GM12878 (cell line): Measurements from ENCODE around the gene UQCC5. TPM values are rescaled to one million over a fixed set of nuclear protein-coding genes. Genes with fewer than 3 reads are reported as not detected.

ENCODE experiments used
- ATAC-seq: fragments of 200-7000 bp; cut with Tn5 transposase; 3 replicates; pipeline ENCODE4 v1.9.1; 2020; ENCODE audit warnings: mild to moderate bottlenecking, moderate library complexity
- BruUV-seq: library from RNA; stranded (reverse); fragments of 400-500 nt; replicated peaks from 2 replicates; lab custom pipeline; 2021; lab: Mats Ljungman, UMichigan
- CTCF ChIA-PET: fragments of 300-600 bp; sonication (Branson Sonifier 250); formaldehyde crosslinking; extraction: SDS; loops from one replicate; lab custom pipeline; 2021; ENCODE audit warnings: inconsistent platforms; lab: Yijun Ruan, JAX
- POLR2A ChIA-PET: fragments of 350-600 bp; formaldehyde crosslinking; extraction: SDS; loops from one replicate; lab custom pipeline; 2021; ENCODE audit warnings: inconsistent platforms; lab: Charles Lee
- RAD21 ChIA-PET: fragments of 300-600 bp; sonication (Branson Sonifier 250); formaldehyde crosslinking; loops from one replicate; lab custom pipeline; 2023; ENCODE audit warnings: antibody characterized with exemption; ENCODE audit not compliant: unreplicated experiment; lab: Charles Lee
- SMC1A ChIA-PET: fragments of 300-600 bp; sonication (Branson Sonifier 250); formaldehyde crosslinking; loops from one replicate; lab custom pipeline; 2023; ENCODE audit not compliant: unreplicated experiment, uncharacterized antibody; lab: Charles Lee
- DNase-seq: peaks from one replicate; pipeline ENCODE4 v3.0.0-alpha.2; 2011; ENCODE audit warnings: low read depth, low spot score
- FAIRE-seq: peaks from 3 replicates; lab custom pipeline; 2011; peaks lifted over from hg19 to GRCh38; lab: Jason Lieb, UNC
- H2AFZ ChIP-seq: 2 replicates; pipeline ENCODE4 v1.6.0; 2011; ENCODE audit warnings: low read depth, low read length, control low read depth; ENCODE audit not compliant: control insufficient read depth
- H3K27ac ChIP-seq: 2 replicates; pipeline ENCODE4 v1.5.1; 2011; ENCODE audit warnings: control low read depth; ENCODE audit not compliant: control insufficient read depth, insufficient read depth
- H3K27me3 ChIP-seq, 2 experiments: replicated peaks in 1 of 2; 2 replicates each; pipeline versions ENCODE4 v1.6.0 to v1.6.1; 2011; ENCODE audit warnings: low read length in 1 of 2; ENCODE audit not compliant: control insufficient read depth in 2 of 2, insufficient read depth in 2 of 2
- H3K36me3 ChIP-seq, 2 experiments: 2 replicates each; pipeline ENCODE4 v1.5.1; 2011; ENCODE audit warnings: low read length in 1 of 2; ENCODE audit not compliant: control insufficient read depth in 2 of 2, insufficient read depth in 2 of 2
- H3K4me1 ChIP-seq: 2 replicates; pipeline ENCODE4 v1.6.1; 2011; ENCODE audit warnings: mild to moderate bottlenecking, low read length, moderate library complexity, mixed read lengths; ENCODE audit not compliant: control insufficient read depth, insufficient read depth
- H3K4me2 ChIP-seq: 2 replicates; pipeline ENCODE4 v1.6.0; 2011; ENCODE audit warnings: control low read depth; ENCODE audit not compliant: control insufficient read depth, insufficient read depth
- H3K4me3 ChIP-seq: fragments of 200-600 bp; sonication (generic); 2 replicates; pipeline ENCODE4 v1.5.1; 2016
- H3K79me2 ChIP-seq: 2 replicates; pipeline ENCODE4 v1.6.0; 2011; ENCODE audit warnings: low read length; ENCODE audit not compliant: control insufficient read depth, insufficient read depth
- H3K9ac ChIP-seq: 2 replicates; pipeline ENCODE4 v1.8.0; 2011; ENCODE audit warnings: low read length, control low read depth, mixed read lengths; ENCODE audit not compliant: control insufficient read depth, insufficient read depth
- H3K9me3 ChIP-seq: replicated peaks from 3 replicates; pipeline ENCODE4 v1.5.1; 2011; ENCODE audit warnings: mild to moderate bottlenecking, low read length; ENCODE audit not compliant: control insufficient read depth, insufficient read depth
- H4K20me1 ChIP-seq: 2 replicates; pipeline ENCODE4 v1.6.0; 2011; ENCODE audit not compliant: control insufficient read depth, insufficient read depth
- CBX3 ChIP-seq: fragments of 200-600 bp; sonication (generic); IDR thresholded peaks from 2 replicates; pipeline ENCODE4 v1.6.1; 2016; ENCODE audit warnings: low read depth, borderline replicate concordance
- CBX5 ChIP-seq: sonication (generic); IDR thresholded peaks from 2 replicates; pipeline ENCODE4 v1.6.1; 2016; ENCODE audit warnings: low read depth, moderate library complexity, mild to moderate bottlenecking, inconsistent platforms
- CEBPB ChIP-seq, 2 experiments: fragments of 150-350 bp in 1 of 2; IDR thresholded peaks; 2 replicates each; pipeline ENCODE4 v1.6.1; 2012 to 2014; ENCODE audit warnings: low read depth in 2 of 2, low read length in 2 of 2, borderline replicate concordance in 1 of 2, inconsistent platforms in 1 of 2
- CREM ChIP-seq: IDR thresholded peaks from 2 replicates; pipeline ENCODE4 v1.6.1; 2014; ENCODE audit warnings: antibody characterized with exemption, low read depth
- EP300 ChIP-seq, 2 experiments: fragments of 150-350 bp in 1 of 2; IDR thresholded peaks; 2 replicates each; pipeline ENCODE4 v1.6.1; 2011 to 2012; ENCODE audit warnings: low read depth in 2 of 2, low read length in 2 of 2, borderline replicate concordance in 1 of 2, improper control_type of control experiment in 1 of 2, inconsistent platforms in 1 of 2; ENCODE audit not compliant: control insufficient read depth in 1 of 2
- ESRRA ChIP-seq: IDR thresholded peaks from 2 replicates; pipeline ENCODE4 v1.6.1; 2012; ENCODE audit warnings: mild to moderate bottlenecking, low read length, improper control_type of control experiment
- IKZF1 ChIP-seq: fragments of 450-650 bp; conservative IDR thresholded peaks from 2 replicates; pipeline ENCODE4 v1.6.1; 2017; ENCODE audit warnings: antibody characterized with exemption, mild to moderate bottlenecking
- LARP7 ChIP-seq: fragments of 450-650 bp; IDR thresholded peaks from 2 replicates; pipeline ENCODE4 v1.6.1; 2017; ENCODE audit warnings: mild to moderate bottlenecking
- NFXL1 ChIP-seq: fragments of 450-650 bp; IDR thresholded peaks from 2 replicates; pipeline ENCODE4 v1.6.1; 2017; ENCODE audit warnings: antibody characterized with exemption, mild to moderate bottlenecking, borderline replicate concordance
- RAD51 ChIP-seq: fragments of 450-650 bp; IDR thresholded peaks from 2 replicates; pipeline ENCODE4 v1.6.1; 2016; ENCODE audit warnings: moderate library complexity, mild to moderate bottlenecking, inconsistent platforms
- RBBP5 ChIP-seq: fragments of 200-600 bp; sonication (generic); conservative IDR thresholded peaks from 2 replicates; pipeline ENCODE4 v1.6.1; 2016
- ZBTB4 ChIP-seq: fragments of 450-650 bp; formaldehyde crosslinking; IDR thresholded peaks from 2 replicates; pipeline ENCODE4 v1.4.0; 2022; ENCODE audit warnings: mild to moderate bottlenecking, moderate library complexity
- whole genome bisulfite sequencing: methylation state at CpG from one replicate; pipeline ENCODE4 v1.1.6; 2016; ENCODE audit warnings: low lambda C conversion rate; ENCODE audit not compliant: insufficient replicate concordance, insufficient coverage; ENCODE audit errors: missing lambda C conversion rate; 5-methylcytosine and 5-hydroxymethylcytosine counted together
- in situ Hi-C: fragments of 300-500 bp; cut with MboI; formaldehyde crosslinking; loops from 9 replicates; pipeline ENCODE4 v1.14.3; 2018; ENCODE audit warnings: mixed read lengths
- intact Hi-C: fragments of 100-400 bp; cut with micrococcal nuclease; formaldehyde crosslinking; loops from one replicate; pipeline ENCODE4 v1.14.2; 2022; ENCODE audit not compliant: unreplicated experiment
- polyA plus RNA-seq, 11 experiments: library from polyadenylated mRNA; depleted of rRNA in 4 of 11; unstranded in 6 of 11; stranded (reverse) in 5 of 11; fragments of >200 nt; fragmentation: Nextera tagmentation in 4 of 11; fragmentation: Illumina TruSeq in 1 of 11; extraction: Ambion mirVana in 4 of 11; extraction: Trizol in 1 of 11; gene quantifications; 1 replicate in 1 of 11; 2 replicates in 10 of 11; pipeline versions ENCODE4 v1.2.1 to v1.2.3, GENCODE V29; 2011 to 2016; ENCODE audit warnings: inconsistent platforms in 2 of 11, missing spikeins in 2 of 11, low read depth in 1 of 11
- total RNA-seq, 4 experiments: library from RNA; depleted of rRNA in 3 of 4; stranded (reverse); fragments of >200 nt in 3 of 4; fragmentation: Illumina TruSeq in 1 of 4; extraction: Trizol in 1 of 4; gene quantifications; 2 replicates each; pipeline versions ENCODE4 v1.2.1 to v1.2.3, GENCODE V29; 2013 to 2021
- TF ChIP-seq, protein P1 (sequence below): IDR thresholded peaks from 2 replicates; pipeline ENCODE4 v1.6.1; 2012; ENCODE audit warnings: low read depth, low read length, improper control_type of control experiment

The UQCC5 gene
- total and polyA plus RNA-seq, 10 of the 15 experiments (the other 5 are each of a cell fraction or from before 2014, with no cell fraction given), result 15.1 to 84.8 (median 28.0) TPM

DNA sequence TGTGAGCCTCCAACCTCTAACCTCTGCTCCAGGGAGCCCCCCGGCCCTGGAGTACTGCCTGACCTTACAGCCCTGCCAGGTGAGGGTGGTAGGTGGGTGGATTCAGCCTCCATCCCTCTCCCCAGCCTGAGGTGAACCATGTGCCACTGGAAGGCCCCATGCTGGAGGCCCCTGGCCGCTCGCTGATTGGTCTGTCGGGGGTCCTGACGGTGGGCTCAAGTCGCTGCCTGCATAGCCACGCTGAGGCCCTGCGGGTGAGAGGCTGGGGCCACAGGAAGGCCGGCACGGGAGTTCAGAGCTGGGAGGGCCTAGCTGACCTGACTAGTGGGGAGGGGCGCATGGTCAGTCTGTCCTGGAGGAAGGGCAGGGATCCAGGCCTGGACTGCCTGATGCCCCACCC is 21.8 kb upstream of the UQCC5 start:
- no peaks in the 10 kb centered on the region for H3K9me3 ChIP-seq
- FAIRE-seq (no peak), DNase-seq (no peak), ATAC-seq (no peak)
- WGBS, result 27% methylated on average over 11 of the region's 11 CpGs
- POLR2A ChIA-PET, result no interaction called here
- H2AFZ ChIP-seq, result no peak overlapping the region
- TF ChIP-seq CBX3, result no peak
- no peak for TF ChIP-seq CREM
- no peak for TF ChIP-seq CBX5
- H3K9ac ChIP-seq, result no peak overlapping the region
- H3K4me3 ChIP-seq, result no peak overlapping the region
- no TSS peak for BruUV-seq
- in situ Hi-C loops, result no loop called here
- intact Hi-C loops, result no loop called here
- H3K4me1 ChIP-seq, result no peaks in the 10 kb centered on the region
- SMC1A ChIA-PET, result no interaction called here
- CTCF ChIA-PET, result no interaction called here
- no peaks in the 10 kb centered on the region for H4K20me1 ChIP-seq
- H3K4me2 ChIP-seq, result no peak overlapping the region
- H3K79me2 ChIP-seq, result no peaks in the 10 kb centered on the region
- RAD21 ChIA-PET, result no interaction called here
- no peaks in the 10 kb centered on the region for H3K36me3 ChIP-seq
- H3K27ac ChIP-seq, result no peak overlapping the region
- H3K27me3 ChIP-seq, result no peaks in the 10 kb centered on the region; a peak in 2 of 4 replicates

DNA sequence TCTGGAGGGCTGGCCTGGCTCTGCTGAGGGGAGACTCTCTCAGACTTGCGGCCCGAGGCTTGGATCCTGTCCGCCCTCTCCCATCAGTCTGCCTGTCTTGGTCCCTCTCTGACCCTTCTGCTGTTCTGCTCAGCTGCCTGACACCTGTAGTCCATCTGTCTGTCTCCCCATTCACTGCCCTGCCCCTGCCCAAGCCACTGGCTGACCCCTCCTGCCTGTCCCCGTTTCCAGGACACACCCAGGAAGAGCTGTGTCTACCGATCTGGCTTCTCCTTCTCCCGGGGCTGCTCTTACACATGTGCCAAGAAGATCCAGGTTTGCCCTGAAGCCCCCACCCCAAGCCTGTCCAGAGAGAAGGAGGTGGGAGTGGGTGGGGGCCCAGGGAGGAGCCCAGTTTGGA is 21.2 kb upstream of the UQCC5 start:
- DNase-seq (no peak), ATAC-seq (no peak), FAIRE-seq (no peak)
- 42% methylated on average over 6 of the region's 6 CpGs for WGBS
- Histone ChIP-seq H3K4me2 (no peak overlapping the region), H3K79me2 (no peaks in the 10 kb centered on the region), H3K36me3 (no peaks in the 10 kb centered on the region), H2AFZ (no peak overlapping the region), H3K9me3 (no peaks in the 10 kb centered on the region), H3K9ac (no peak overlapping the region), H4K20me1 (no peaks in the 10 kb centered on the region), H3K27me3 (no peaks in the 10 kb centered on the region; a peak in 2 of 4 replicates), H3K27ac (no peak overlapping the region), H3K4me1 (no peaks in the 10 kb centered on the region), H3K4me3 (no peak overlapping the region)
- in situ Hi-C loops, result no loop called here
- ChIA-PET POLR2A (no interaction called here), CTCF (no interaction called here), SMC1A (no interaction called here), RAD21 (no interaction called here)
- no TSS peak for BruUV-seq
- intact Hi-C loops, result no loop called here
- TF ChIP-seq ESRRA (no peak), LARP7 (no peak), IKZF1 (no peak), RAD51 (no peak), ZBTB4 (CRISPR knock-in tag) (no peak), RBBP5 (no peak), CBX5 (no peak), EP300 (IDR thresholded peaks at IDR 0.05; ENCODE audit: borderline replicate concordance in 1 of 2, control insufficient read depth in 1 of 2, low read depth in 2 of 2, low read length in 2 of 2) (no peak), CEBPB (IDR thresholded peaks at IDR 0.05; ENCODE audit: borderline replicate concordance in 1 of 2, low read depth in 2 of 2, low read length in 2 of 2) (no peak), NFXL1 (no peak)
- TF ChIP-seq, protein P1, sequence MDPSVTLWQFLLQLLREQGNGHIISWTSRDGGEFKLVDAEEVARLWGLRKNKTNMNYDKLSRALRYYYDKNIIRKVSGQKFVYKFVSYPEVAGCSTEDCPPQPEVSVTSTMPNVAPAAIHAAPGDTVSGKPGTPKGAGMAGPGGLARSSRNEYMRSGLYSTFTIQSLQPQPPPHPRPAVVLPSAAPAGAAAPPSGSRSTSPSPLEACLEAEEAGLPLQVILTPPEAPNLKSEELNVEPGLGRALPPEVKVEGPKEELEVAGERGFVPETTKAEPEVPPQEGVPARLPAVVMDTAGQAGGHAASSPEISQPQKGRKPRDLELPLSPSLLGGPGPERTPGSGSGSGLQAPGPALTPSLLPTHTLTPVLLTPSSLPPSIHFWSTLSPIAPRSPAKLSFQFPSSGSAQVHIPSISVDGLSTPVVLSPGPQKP, result no peak
